Measurements from ENCODE around the gene SLC47A2. TPM values are rescaled to one million over a fixed set of nuclear protein-coding genes. Genes with fewer than 3 reads are reported as not detected.

Gene SLC47A2
- total RNA-seq, 1 donor from 2014 or later = 0.74 TPM

GRCh38 chr17:19724501-19725420 is 8.4 kb upstream of the SLC47A2 start:
- Histone ChIP-seq H3K4me1 (peaks cover 71% of the 10 kb centered on the region), H3K36me3 (no peaks in the 10 kb centered on the region), H3K4me3 (peak overlapping the region; percentile 15 to 24), H3K27me3 (no peaks in the 10 kb centered on the region), H3K27ac (peak overlapping the region; percentile 95), H3K9me3 (no peaks in the 10 kb centered on the region)
- DNase-seq (ENCODE audit: extremely low spot score in 2 of 2) = no peak
- peak; percentile 7 to 41 for TF ChIP-seq POLR2AphosphoS5 (IDR thresholded peaks at IDR 0.05; ENCODE audit: insufficient read depth in 1 of 2, low read depth in 1 of 2)
- no peak for TF ChIP-seq POLR2A (IDR thresholded peaks at IDR 0.05)
- intact Hi-C loops (cut with DNase I) = no loop called here

- Histone ChIP-seq H3K9me3 (no peaks in the 10 kb centered on the region), H3K36me3 (no peaks in the 10 kb centered on the region), H3K4me1 (peaks cover 69% of the 10 kb centered on the region), H3K4me3 (no peak overlapping the region), H3K27me3 (no peaks in the 10 kb centered on the region), H3K27ac (peak overlapping the region; percentile 95)
- no peak for DNase-seq (ENCODE audit: extremely low spot score in 2 of 2)
- intact Hi-C loops (cut with DNase I) = no loop called here
- no peak for TF ChIP-seq POLR2A (IDR thresholded peaks at IDR 0.05)
- TF ChIP-seq POLR2AphosphoS5 (IDR thresholded peaks at IDR 0.05; ENCODE audit: insufficient read depth in 1 of 2, low read depth in 1 of 2) = peak in 1 of 2 donors; percentile 5
- no peak for TF ChIP-seq CTCF (IDR thresholded peaks at IDR 0.05)
Measured at GRCh38 chr17:19723964-19724363, 7.6 kb upstream of the SLC47A2 start.

- Histone ChIP-seq H3K27ac (no peak overlapping the region), H3K36me3 (no peaks in the 10 kb centered on the region), H3K4me1 (peaks cover 66% of the 10 kb centered on the region), H3K27me3 (no peaks in the 10 kb centered on the region), H3K4me3 (no peak overlapping the region), H3K9me3 (no peaks in the 10 kb centered on the region)
- intact Hi-C loops (cut with DNase I) = no loop called here
- no peak for DNase-seq (ENCODE audit: extremely low spot score in 2 of 2)
- TF ChIP-seq POLR2AphosphoS5 (IDR thresholded peaks at IDR 0.05; ENCODE audit: insufficient read depth in 1 of 2, low read depth in 1 of 2) (no peak), POLR2A (IDR thresholded peaks at IDR 0.05) (no peak), CTCF (IDR thresholded peaks at IDR 0.05) (no peak)
Measured at GRCh38 chr17:19720631-19721426, 4.4 kb upstream of the SLC47A2 start.

GRCh38 chr17:19720210-19720475 is 3.8 kb upstream of the SLC47A2 start:
- intact Hi-C loops (cut with DNase I) = no loop called here
- H3K27ac ChIP-seq = no peak overlapping the region

More at GRCh38 chr17:19720210-19720475, 3.8 kb upstream of the SLC47A2 start:
- Histone ChIP-seq H3K36me3 (no peaks in the 10 kb centered on the region), H3K4me1 (peaks cover 59% of the 10 kb centered on the region), H3K4me3 (no peak overlapping the region), H3K9me3 (no peaks in the 10 kb centered on the region), H3K27me3 (no peaks in the 10 kb centered on the region)
- DNase-seq (ENCODE audit: extremely low spot score in 2 of 2) = no peak
- TF ChIP-seq CTCF (IDR thresholded peaks at IDR 0.05) (no peak), POLR2A (IDR thresholded peaks at IDR 0.05) (no peak), POLR2AphosphoS5 (IDR thresholded peaks at IDR 0.05; ENCODE audit: insufficient read depth in 1 of 2, low read depth in 1 of 2) (no peak)

All from vagina (tissue), 2 donors.